GM18519 (cell line): ENCODE results near the gene GPC5.
"Not testable (repeated sequence)": the region's sequence is repeated elsewhere in the genome, so short reads cannot be mapped to it uniquely, and the experiment has no call there.

ENCODE experiments used
- ATAC-seq: cut with Tn5 transposase; IDR thresholded peaks from one replicate; pipeline ENCODE4 v1.9.1; 2021; ENCODE audit warnings: mild to moderate bottlenecking, moderate library complexity; ENCODE audit not compliant: unreplicated experiment, low FRiP score

The GPC5 gene

GRCh38 chr13:91644806-91645205 lies 246.4 kb downstream of the GPC5 start:
- ATAC-seq: no peak

GRCh38 chr13:91647361-91647990 lies 249.1 kb downstream of the GPC5 start:
- ATAC-seq: no peak

GRCh38 chr13:91648012-91648411 lies 249.6 kb downstream of the GPC5 start:
- ATAC-seq: no peak

GRCh38 chr13:91649456-91649855 lies 251.0 kb downstream of the GPC5 start:
- no peak for ATAC-seq

GRCh38 chr13:91652404-91653301 lies 254.2 kb downstream of the GPC5 start:
- ATAC-seq: no peak

GRCh38 chr13:91655731-91656130 lies 257.3 kb downstream of the GPC5 start:
- ATAC-seq: no peak

GRCh38 chr13:91657283-91657682 lies 258.9 kb downstream of the GPC5 start:
- ATAC-seq: no peak

GRCh38 chr13:91659256-91660075 lies 261.0 kb downstream of the GPC5 start:
- ATAC-seq: no peak

GRCh38 chr13:91660076-91660415 lies 261.6 kb downstream of the GPC5 start:
- no peak for ATAC-seq

GRCh38 chr13:91661692-91662490 lies 263.5 kb downstream of the GPC5 start:
- peak; percentile 59 for ATAC-seq

- ATAC-seq: no peak
These were observed 265.6 kb downstream of the GPC5 start for GRCh38 chr13:91664039-91664438.

GRCh38 chr13:91667486-91667885 lies 269.1 kb downstream of the GPC5 start:
- ATAC-seq: no peak

GRCh38 chr13:91668866-91669495 lies 270.6 kb downstream of the GPC5 start:
- ATAC-seq: no peak

GRCh38 chr13:91674347-91674746 lies 275.9 kb downstream of the GPC5 start:
- not testable (repeated sequence) for ATAC-seq

- ATAC-seq: no peak
These were observed 286.3 kb downstream of the GPC5 start for GRCh38 chr13:91684746-91685145.

GRCh38 chr13:91690944-91691343 lies 292.5 kb downstream of the GPC5 start:
- no peak for ATAC-seq

GRCh38 chr13:91693466-91693865 lies 295.0 kb downstream of the GPC5 start:
- ATAC-seq: no peak

GRCh38 chr13:91698308-91698707 lies 299.9 kb downstream of the GPC5 start:
- ATAC-seq: no peak

- ATAC-seq: no peak
These were observed 300.3 kb downstream of the GPC5 start for GRCh38 chr13:91698767-91699166.

- no peak for ATAC-seq
These were observed 301.4 kb downstream of the GPC5 start for GRCh38 chr13:91699863-91700262.
